Epidermal melanocyte (primary cell): ENCODE results near the gene NOXA1.
A peak's percentile ranks its signal among the peaks of the same experiment; 100 is the strongest.

Experiments used
- DNase-seq: peaks from one replicate; pipeline ENCODE4 v3.0.0; 2011; ENCODE audit warnings: low spot score; ENCODE audit not compliant: insufficient read length

NOXA1 gene

DNA sequence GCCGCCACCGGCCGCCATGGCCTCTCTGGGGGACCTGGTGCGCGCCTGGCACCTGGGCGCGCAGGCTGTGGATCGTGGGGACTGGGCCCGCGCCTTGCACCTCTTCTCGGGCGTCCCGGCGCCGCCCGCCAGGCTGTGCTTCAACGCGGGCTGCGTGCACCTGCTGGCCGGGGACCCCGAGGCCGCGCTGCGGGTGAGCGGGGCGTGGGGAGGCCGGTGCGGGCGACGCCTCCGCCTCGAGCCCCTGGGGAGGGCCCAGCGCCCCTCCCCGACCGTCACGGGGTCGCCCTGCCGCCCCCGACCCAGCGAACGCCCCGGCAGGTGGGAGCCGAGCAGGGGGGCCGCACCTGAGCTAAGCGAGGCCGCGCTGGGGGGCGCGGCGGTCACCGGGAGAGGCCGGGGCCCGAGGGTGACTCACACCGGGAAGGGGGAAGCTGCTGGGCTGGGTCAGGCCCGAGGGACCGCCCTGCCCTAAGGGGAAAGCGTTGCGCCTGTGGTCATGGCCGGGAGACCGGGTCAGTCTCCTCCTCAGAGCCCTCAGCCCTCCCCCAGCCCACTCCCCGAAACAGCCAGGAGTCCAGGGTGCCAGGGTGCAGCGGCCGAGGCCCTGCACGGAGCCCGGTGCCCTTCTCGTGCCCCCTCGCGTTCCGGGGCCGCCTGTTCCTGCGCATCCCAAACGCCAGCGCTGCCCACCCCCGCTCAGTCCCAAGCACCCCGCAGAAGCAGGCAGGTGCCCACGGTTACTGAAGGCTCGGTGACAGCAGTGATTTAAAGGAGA is 510 bp downstream of the NOXA1 start:
- DNase-seq, result no peak

DNA sequence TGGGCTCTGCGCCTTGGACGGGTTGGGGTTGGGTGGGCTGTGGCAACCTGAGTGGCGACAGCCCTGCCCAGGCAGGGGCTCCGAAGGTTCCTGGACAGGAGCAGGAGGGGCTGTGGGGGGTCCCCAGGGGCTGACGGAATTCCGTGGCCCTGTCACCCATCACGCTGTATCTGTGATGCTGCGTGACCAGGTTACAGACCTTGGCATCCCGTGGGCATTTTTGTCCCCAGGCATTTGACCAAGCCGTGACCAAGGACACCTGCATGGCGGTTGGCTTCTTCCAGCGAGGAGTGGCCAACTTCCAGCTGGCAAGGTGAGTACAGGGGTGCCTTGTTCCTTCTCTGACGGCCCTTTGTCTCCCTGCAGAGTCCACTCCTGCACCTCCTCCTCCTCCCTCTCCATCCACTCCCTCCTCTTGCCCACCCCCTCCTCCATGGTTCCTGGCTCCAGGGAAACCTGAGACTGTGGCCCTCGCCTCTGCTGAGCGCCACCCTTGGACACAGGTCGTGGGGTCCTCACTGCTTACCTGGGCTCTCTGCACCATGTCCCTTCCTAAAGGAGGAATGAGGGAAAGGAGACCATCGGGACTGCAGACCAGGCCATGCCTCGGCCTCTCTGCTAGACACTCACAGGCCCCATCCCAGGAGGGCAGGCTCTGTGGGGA is 3.0 kb downstream of the NOXA1 start:
- no peak for DNase-seq

DNA sequence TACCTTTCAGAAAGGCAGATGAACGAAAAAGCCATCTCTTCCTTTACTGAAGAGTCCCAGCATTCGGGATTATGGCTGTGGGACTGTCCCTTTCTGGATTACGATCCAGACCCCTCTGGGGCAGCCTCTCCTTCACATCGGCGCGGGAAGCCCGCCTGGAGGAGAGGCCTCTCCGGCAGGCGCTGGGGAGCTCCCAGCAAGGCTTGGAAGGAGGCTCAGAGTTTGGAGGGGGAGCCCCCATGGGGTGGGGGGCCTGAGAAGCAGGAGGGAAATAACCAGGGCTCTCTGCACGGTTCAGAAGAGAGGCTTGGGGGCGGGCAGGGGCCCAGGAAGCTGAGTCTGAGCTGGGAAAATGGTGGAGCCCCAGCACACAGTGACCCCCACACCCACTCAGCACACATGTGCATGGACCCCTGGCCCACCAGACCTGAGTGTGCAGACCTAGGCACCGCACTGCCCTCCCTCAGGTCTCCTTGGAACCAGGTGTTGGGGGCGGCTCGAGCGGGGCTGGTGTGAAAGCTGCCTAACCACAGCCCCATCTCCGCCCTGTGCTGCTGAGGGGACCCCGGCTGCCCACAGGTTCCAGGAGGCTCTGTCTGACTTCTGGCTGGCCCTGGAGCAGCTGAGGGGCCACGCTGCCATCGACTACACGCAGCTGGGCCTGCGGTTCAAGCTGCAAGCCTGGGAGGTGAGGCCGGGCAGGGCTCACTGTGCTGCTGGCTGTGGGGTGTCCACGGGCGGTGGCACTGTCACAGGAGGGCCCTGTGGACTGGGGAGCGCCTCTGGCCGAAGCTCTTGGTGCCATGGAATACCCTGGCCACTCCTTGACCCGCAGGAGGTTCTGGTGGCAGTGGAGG is 4.5 kb downstream of the NOXA1 start:
- DNase-seq, result no peak

DNA sequence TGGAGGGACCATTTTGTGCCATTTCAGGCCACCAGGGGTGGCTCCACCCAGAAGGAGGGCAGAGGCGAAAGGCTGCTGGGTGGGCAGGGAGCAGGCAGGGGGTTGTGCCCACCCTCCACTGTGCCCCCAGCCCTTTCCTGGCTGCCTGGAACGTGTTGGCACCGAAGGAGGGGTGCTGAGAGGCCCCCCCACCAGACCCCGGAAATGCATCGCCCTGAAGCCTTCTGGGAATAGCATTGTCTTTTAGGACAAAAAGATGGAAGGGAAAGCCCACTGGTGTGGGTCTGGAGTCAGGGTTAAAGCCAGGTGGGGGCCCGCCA is 5.1 kb downstream of the NOXA1 start:
- DNase-seq, result no peak

DNA sequence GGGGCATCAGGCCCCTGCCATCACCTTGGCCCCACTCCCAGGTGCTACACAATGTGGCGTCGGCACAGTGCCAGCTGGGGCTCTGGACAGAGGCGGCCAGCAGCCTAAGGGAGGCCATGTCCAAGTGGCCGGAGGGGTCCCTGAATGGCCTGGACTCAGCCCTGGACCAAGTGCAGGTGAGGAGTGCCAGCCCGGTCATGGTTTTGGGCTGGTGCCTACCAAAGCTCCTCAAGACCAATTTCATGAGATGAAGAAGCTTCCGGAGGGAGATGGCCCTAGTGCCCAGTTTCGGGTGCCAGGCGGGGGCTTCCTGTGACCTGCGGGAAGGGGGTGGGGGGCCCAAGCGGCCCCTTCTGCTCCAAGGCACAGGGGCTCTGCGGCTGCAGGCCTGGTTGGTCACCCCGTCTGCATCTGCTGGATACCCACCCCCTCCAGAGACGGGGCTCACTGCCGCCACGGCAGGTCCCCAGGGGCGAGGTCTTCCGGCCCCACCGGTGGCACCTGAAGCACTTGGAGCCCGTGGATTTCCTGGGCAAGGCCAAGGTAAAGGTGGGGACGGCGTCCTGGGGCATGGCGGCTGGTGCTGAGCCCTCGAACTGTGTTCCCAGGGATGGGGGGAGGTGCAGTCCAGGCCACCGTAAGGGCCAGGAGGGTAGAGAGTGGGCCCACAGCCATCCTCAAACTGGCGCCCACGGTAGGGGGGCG is 5.8 kb downstream of the NOXA1 start:
- DNase-seq, result no peak

DNA sequence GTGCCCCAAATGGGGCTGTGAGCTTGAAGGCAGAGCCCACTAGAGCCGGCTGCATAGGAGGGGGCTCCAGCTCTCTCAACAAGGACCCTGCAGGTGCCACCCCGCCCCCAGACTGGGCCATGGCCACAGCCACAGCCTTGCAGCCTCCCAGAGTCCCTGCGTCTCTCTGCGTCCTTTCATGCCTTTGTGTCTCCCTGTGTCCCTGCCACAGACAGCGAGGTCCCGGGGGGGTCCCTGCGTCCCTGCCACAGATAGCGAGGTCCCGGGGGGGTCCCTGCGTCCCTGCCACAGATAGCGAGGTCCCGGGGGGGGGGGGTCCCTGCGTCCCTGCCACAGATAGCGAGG is 6.3 kb downstream of the NOXA1 start:
- no peak for DNase-seq

DNA sequence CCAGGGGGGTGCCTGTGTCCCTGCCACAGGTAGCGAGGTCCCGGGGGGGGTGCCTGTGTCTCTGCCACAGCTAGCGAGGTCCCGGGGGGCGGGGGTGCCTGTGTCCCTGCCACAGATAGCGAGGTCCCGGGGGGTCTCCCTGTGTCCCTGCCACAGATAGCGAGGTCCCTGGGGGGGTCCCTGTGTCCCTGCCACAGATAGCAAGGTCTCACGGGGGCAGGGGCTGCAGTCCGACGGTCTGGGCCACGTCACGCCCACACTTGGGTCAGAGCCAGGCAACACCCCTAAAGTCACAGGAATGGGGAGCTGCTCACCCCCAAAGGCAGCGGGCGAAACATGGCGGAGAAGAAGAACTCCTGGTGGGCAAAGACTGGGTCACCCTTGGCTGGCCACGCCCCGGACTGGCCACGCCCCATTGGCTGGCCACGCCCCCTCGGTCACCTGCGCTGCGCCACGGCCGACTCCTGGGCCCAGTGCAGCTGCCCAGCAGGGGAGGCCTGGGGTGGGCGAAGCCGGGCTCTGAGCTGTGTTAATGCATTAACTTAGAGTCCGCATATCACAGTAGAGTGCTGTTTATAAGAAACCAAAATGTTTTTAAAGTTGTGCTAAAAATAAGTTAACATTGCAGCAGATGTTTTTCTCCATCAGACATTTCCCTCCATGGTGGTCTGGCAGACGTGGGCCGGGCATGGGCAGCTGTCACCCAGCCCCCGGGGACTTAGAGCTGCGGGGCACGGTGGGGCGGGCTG is 7.0 kb downstream of the NOXA1 start:
- no peak for DNase-seq

DNA sequence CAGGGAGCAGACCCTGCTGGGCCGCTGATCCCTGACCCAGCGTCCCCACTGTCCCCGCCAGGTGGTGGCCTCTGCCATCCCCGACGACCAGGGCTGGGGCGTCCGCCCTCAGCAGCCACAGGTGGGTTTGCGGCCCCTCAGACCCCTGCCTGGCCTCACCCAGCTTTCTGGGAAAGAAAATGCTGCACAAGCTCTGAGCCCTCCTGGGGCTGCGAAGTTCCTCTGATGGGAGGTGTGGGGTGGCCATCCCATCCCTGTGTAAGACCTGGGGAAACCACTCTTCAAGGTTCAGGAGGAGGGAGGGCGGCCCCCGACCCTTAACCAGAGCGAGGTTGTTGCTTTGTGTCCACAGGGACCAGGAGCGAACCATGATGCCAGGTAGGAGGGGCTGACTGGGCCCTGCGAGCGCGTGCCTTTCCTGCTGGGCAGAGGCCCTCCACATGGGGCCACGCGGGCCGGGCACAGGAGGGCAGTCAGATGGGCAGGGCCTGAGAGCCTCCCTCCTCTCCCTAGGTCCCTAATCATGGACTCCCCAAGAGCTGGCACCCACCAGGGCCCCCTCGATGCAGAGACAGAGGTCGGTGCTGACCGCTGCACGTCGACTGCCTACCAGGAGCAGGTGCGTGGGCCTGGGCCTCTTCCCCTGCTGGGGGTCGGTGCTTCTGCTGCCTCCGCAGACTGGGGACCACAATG is 7.7 kb downstream of the NOXA1 start:
- no peak for DNase-seq

DNA sequence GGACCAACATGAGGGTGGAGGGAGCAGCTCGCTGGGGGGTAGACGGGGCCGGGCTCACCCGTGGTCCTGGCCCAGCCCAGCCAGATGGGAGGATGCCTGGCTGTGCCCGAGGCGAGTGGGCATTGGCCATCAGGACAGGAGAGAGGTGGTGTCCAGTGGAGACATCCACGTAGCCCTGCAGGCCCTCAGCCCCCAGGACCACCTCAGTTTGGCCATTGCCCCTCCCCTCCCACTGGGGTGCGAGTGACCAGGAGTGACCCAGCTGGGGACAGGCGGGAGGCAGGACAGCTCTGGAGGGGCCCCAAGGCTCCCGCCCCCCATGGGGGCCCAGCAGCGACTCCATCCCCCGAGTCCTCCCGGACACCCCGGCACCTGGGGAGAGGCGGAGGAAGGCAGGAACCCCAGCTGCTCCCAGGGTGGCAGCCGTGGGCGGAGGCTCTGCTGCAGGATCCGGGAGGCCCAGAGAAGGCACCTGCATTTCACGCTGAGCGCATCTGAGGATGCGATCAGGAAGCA is 8.3 kb downstream of the NOXA1 start:
- DNase-seq, result no peak

DNA sequence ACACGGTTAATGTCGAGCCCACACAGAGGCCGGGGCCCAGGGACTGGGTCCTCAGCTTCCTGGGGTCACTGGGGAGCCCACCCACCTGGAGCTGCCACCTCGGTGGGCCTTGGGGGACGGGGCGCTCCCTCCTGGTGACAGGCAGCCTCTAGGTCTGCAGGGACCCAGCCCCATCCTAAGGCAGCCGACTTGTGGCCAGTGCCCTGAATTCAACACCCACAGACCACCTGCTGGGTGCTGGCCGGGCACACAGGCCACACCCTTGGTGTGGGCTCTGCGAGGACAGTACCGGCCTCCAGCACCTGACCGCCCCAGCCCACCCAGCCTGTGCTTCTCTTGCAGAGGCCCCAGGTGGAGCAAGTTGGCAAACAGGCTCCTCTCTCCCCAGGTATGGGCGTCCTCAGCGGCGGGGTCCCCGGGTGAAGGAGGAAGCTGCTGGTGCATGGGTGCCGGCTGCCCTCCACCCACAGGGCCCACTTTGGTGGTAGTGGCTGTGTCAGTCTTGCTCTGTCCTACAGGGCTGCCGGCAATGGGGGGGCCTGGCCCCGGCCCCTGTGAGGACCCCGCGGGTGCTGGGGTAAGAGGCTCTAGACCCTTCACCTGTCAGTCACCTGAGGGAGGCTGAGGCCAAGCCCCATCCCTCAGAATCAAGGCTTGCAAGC is 9.6 kb downstream of the NOXA1 start:
- no peak for DNase-seq

DNA sequence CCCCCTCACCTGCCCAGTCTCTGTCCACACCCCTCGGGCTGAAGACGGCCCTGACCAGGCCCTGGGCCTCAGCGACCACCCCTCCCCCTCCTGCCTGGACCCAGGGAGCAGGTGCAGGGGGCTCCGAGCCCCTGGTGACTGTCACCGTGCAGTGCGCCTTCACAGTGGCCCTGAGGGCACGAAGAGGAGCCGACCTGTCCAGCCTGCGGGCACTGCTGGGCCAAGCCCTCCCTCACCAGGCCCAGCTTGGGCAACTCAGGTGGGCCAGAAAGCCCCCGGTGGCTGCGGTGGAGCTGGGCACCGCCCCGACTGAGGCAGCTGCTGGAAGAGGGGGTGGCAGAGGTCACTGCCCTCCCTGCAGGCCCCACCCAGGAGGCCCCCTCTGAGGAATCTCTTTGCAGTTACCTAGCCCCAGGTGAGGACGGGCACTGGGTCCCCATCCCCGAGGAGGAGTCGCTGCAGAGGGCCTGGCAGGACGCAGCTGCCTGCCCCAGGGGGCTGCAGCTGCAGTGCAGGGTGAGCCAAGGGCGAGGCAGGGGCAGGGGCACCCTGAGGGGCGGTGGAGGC is 10.2 kb downstream of the NOXA1 start:
- DNase-seq, result no peak

DNA sequence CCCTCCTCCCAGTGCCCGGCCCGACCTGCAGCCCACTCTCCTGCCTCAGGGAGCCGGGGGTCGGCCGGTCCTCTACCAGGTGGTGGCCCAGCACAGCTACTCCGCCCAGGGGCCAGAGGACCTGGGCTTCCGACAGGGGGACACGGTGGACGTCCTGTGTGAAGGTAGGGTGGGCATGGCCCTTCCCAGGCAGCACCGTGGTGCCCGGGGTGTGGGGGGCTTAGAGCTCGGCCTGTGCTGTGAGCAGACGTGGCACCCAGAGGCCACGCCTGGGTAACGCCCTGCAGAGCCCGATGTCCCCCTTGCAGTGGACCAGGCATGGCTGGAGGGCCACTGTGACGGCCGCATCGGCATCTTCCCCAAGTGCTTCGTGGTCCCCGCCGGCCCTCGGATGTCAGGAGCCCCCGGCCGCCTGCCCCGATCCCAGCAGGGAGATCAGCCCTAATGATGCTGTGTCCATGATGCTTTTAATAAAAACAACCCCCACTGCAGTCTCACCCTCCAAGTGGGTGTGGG is 10.8 kb downstream of the NOXA1 start:
- no peak for DNase-seq

DNA sequence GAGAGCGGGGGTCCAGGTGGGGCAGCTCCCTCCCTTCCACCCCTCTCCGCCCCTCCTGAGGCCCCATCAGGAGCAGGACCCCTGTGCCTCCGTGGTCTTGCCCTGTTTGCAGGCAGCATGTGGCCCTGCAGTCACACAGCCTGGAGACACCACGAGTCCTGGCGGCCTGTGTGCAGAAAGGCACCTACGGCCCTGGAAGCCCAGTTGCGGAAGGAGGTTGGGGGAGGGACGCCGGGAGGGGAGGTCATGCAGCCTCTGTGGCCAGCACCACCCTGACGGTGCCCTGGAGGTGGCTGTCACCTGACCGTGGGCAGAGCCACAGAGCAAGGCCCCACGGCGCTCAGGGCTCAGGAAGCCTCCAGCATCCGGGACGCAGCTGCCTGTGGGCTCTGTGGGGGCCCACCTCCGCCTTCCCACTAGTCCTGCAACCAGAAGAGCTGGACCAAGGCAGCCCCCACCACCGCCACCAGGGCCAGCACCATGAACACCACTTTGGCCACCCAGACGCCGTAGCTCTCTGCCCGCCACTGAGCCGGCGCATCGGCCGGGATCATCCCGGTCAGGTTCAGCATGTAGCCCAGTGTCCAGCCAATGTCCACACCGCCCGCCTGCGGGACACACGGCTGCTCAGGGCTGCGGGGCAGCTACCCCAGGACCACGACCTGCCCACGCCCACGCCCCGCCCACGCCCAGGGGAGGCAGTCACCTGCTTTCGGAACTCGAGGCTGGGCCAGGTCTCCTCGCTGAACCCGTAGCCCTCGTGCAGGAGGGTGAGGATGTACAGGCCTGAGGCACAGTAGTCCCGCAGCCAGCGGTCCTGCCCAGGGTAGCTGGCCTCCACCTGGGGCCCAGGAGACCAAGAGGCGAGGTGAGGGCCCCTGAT is 11.5 kb downstream of the NOXA1 start:
- no peak for DNase-seq

DNA sequence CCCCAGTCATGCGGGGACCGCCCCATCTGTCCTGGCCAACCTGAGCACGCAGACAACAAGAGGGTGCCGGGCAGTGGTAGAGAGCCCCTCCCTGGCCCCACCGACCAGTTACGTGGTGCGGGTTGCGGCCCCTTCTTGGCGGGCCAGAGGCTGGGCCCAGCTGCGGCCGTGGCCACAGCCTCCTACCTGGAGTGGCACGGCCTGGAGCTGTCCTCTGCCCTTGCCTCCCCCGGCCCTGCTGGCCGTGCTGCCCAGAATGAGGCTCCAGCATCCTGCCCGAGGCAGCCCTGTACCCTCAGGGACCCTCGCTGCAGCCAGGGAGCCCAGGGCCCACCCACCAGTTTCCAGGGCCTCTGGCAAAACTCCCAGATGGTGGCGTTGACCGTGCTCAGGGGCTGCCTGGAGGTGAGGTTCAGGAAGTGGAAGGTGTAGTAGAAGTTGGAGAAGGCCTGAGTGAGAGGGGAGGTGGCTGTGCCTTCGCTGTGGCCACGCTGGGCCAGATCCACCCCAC is 12.2 kb downstream of the NOXA1 start:
- no peak for DNase-seq

DNA sequence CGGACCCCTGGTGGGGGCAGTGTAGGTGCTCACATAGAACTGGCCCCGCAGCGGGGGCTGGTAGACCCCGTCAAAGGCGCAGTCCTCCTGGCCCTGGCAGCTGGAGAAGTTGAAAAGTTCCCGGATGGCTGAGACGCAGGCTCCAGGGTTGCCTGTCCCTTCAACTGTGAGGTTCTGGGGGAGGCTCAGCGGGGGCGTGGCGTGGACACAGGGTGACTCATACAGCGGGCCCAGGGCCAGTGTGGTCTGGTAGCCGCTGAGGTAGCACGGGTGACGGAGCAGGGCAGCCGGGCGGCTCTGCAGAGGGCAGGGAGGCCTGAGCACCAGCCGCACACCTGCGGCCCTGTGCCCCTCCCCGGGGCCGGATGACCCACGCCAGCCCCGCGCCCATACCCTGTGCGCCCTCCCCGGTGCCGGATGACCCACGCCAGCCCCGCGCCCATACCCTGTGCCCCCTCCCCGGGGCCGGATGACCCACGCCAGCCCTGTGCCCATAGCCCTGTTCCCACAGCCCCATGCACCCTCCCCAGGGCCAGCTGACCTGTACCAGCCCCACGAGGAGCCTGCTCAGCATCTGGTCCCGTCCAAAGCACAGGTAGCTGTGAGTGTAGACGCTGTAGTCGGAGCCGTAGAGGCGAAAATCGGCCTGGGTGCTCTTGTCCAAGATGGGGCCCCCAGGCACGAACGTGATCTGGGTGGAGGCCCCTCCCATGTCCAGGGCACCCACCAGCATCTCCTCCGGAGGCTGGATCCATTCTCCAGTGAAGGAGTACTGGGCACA is 13.0 kb downstream of the NOXA1 start:
- DNase-seq, result peak; percentile 65

DNA sequence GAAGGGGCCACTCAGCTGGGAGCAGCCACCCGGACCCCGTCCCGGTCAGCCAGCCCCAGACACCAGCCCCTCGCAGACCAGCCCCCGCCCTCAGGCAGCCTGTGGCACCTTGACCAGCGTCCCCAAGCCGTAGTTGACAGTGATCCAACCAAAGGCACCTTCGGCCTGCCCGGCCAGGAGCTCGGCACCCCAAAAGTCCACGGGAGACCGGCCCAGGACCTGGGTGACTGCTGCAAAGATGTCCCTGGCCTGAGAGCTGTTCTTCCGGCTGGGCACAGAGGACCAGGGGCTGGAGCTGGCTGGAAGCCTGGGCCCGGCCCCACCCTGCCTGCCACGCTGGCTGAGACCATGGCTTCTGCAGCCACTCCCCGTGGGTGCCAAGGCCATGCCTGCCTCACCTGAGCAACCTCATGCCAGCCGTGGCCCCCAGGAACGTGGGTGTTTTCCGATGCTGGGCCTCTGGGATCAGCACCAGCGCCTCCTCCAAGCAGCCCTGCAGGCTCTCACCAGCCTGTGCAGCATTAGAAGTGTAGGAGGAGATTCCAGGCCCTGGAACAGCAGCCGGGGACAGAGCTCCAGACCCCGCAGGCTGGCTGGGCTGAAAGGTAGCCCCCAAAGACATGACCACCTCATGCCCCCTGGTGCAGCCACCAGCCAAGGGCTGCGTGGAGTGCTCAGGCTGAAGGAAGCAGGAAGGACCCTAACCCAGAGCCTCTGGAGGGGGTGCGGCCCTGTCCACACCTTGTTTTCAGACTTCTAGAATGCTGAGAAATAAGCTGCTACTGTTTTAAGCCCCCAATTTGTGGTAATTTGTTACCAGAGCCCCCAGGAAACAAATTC is 13.8 kb downstream of the NOXA1 start:
- DNase-seq, result no peak
